H9 (cell line): ENCODE results near the gene TEX44. TPM values are rescaled to one million over a fixed set of nuclear protein-coding genes. Genes with fewer than 3 reads are reported as not detected.

ENCODE experiments used
- DNase-seq: peaks from one replicate; pipeline ENCODE4 v3.0.0-alpha.2; 2017
- H2AFZ ChIP-seq: one replicate; pipeline ENCODE4 v1.6.1; 2013; ENCODE audit warnings: mild to moderate bottlenecking, low read length, control low read depth, moderate library complexity
- H2AK5ac ChIP-seq: 2 replicates; pipeline ENCODE4 v1.6.1; 2013; ENCODE audit warnings: low read length, control low read depth, mixed read lengths; ENCODE audit not compliant: insufficient read length
- H2BK120ac ChIP-seq: one replicate; pipeline ENCODE4 v1.6.1; 2013; ENCODE audit warnings: low read depth, mild to moderate bottlenecking, low read length, control low read depth, inconsistent platforms; ENCODE audit not compliant: poor library complexity, severe bottlenecking
- H2BK12ac ChIP-seq: 2 replicates; pipeline ENCODE4 v1.6.1; 2013; ENCODE audit warnings: low read length, control low read depth, mixed read lengths, low read depth; ENCODE audit not compliant: insufficient read length
- H2BK15ac ChIP-seq: 2 replicates; pipeline ENCODE4 v1.6.1; 2013; ENCODE audit warnings: low read depth, low read length, control low read depth
- H2BK20ac ChIP-seq: one replicate; pipeline ENCODE4 v1.6.1; 2013; ENCODE audit warnings: low read depth, mild to moderate bottlenecking, low read length, control low read depth, inconsistent platforms; ENCODE audit not compliant: poor library complexity, severe bottlenecking
- H2BK5ac ChIP-seq: 2 replicates; pipeline ENCODE4 v1.6.1; 2013; ENCODE audit warnings: low read length, control low read depth, mixed read lengths; ENCODE audit not compliant: insufficient read length
- H3K14ac ChIP-seq: 2 replicates; pipeline ENCODE4 v1.6.1; 2013; ENCODE audit warnings: low read length, control low read depth; ENCODE audit not compliant: insufficient read depth
- H3K18ac ChIP-seq: 2 replicates; pipeline ENCODE4 v1.6.1; 2013; ENCODE audit warnings: low read depth, mild to moderate bottlenecking, mixed read lengths, low read length, control low read depth; ENCODE audit not compliant: insufficient read length
- H3K23ac ChIP-seq: 2 replicates; pipeline ENCODE4 v1.6.1; 2013; ENCODE audit warnings: low read length, control low read depth, mixed read lengths, low read depth; ENCODE audit not compliant: insufficient read length
- H3K23me2 ChIP-seq: 2 replicates; pipeline ENCODE4 v1.6.1; 2013; ENCODE audit warnings: low read depth, mild to moderate bottlenecking, mixed read lengths, low read length, control low read depth; ENCODE audit not compliant: insufficient read length, poor library complexity, severe bottlenecking
- H3K27ac ChIP-seq: 2 replicates; pipeline ENCODE4 v1.5.1; 2013; ENCODE audit warnings: low read length, control low read depth, mixed read lengths, low read depth; ENCODE audit not compliant: insufficient read length
- H3K27me3 ChIP-seq: 2 replicates; pipeline ENCODE4 v1.6.1; 2013; ENCODE audit warnings: low read length, control low read depth, inconsistent platforms; ENCODE audit not compliant: insufficient read depth
- H3K4ac ChIP-seq: 2 replicates; pipeline ENCODE4 v1.6.1; 2013; ENCODE audit warnings: low read depth, mild to moderate bottlenecking, control low read depth, inconsistent platforms, low read length, moderate library complexity
- H3K4me1 ChIP-seq: 2 replicates; pipeline ENCODE4 v1.6.1; 2013; ENCODE audit warnings: low read length, control low read depth, inconsistent platforms; ENCODE audit not compliant: insufficient read depth
- H3K4me2 ChIP-seq: 2 replicates; pipeline ENCODE4 v1.6.1; 2013; ENCODE audit warnings: low read length, control low read depth, mixed read lengths; ENCODE audit not compliant: insufficient read length, insufficient read depth
- H3K56ac ChIP-seq: 2 replicates; pipeline ENCODE4 v1.6.1; 2013; ENCODE audit warnings: low read depth, mild to moderate bottlenecking, mixed read lengths, low read length, control low read depth; ENCODE audit not compliant: insufficient read length
- H3K79me1 ChIP-seq: 2 replicates; pipeline ENCODE4 v1.6.1; 2013; ENCODE audit warnings: low read depth, mild to moderate bottlenecking, moderate library complexity, low read length, control low read depth, inconsistent platforms; ENCODE audit not compliant: insufficient read depth, poor library complexity, severe bottlenecking
- H3K79me2 ChIP-seq: 2 replicates; pipeline ENCODE4 v1.6.1; 2013; ENCODE audit warnings: low read length, control low read depth, inconsistent platforms; ENCODE audit not compliant: insufficient read depth
- H3K9ac ChIP-seq: 2 replicates; pipeline ENCODE4 v1.6.1; 2013; ENCODE audit warnings: low read length, control low read depth, mixed read lengths; ENCODE audit not compliant: insufficient read length; ENCODE audit errors: extremely low read depth
- H3K9me3 ChIP-seq: one replicate; pipeline ENCODE4 v1.6.1; 2013; ENCODE audit warnings: low read depth, low read length, inconsistent platforms; ENCODE audit not compliant: control insufficient read depth
- H3T11ph ChIP-seq: one replicate; pipeline ENCODE4 v1.6.1; 2013; ENCODE audit warnings: mild to moderate bottlenecking, low read length, control low read depth, inconsistent platforms
- H4K20me1 ChIP-seq: one replicate; pipeline ENCODE4 v1.6.1; 2013; ENCODE audit not compliant: control insufficient read depth, insufficient read length, insufficient read depth
- H4K5ac ChIP-seq: 2 replicates; pipeline ENCODE4 v1.6.1; 2013; ENCODE audit warnings: low read depth, mild to moderate bottlenecking, mixed read lengths, low read length, control low read depth; ENCODE audit not compliant: insufficient read length
- H4K8ac ChIP-seq: replicated peaks from 2 replicates; pipeline ENCODE4 v1.6.1; 2013; ENCODE audit warnings: low read length, control low read depth, mixed read lengths, low read depth; ENCODE audit not compliant: insufficient read length
- H4K91ac ChIP-seq: 2 replicates; pipeline ENCODE4 v1.6.1; 2013; ENCODE audit warnings: low read depth, mild to moderate bottlenecking, moderate library complexity, mixed read lengths, low read length, control low read depth; ENCODE audit not compliant: insufficient read length
- H3K27ac Mint-ChIP-seq, 3 experiments: 2 replicates in 2 of 3; 3 replicates in 1 of 3; pipeline ENCODE4 v1.8.0; 2020 to 2021; ENCODE audit warnings: mixed read lengths in 3 of 3, mild to moderate bottlenecking in 1 of 3, moderate library complexity in 1 of 3
- H3K27me3 Mint-ChIP-seq: 2 replicates; pipeline ENCODE4 v1.8.0; 2021; ENCODE audit warnings: low read depth, mild to moderate bottlenecking, moderate library complexity, mixed read lengths
- H3K36me3 Mint-ChIP-seq, 3 experiments: 2 replicates in 2 of 3; 3 replicates in 1 of 3; pipeline ENCODE4 v1.8.0; 2020 to 2021; ENCODE audit warnings: low read depth in 3 of 3, mixed read lengths in 3 of 3; ENCODE audit not compliant: insufficient read depth in 1 of 3
- H3K4me1 Mint-ChIP-seq, 2 experiments: 2 replicates each; pipeline ENCODE4 v1.8.0; 2020; ENCODE audit warnings: mixed read lengths in 2 of 2
- H3K4me3 Mint-ChIP-seq, 2 experiments: 2 replicates in 1 of 2; 3 replicates in 1 of 2; pipeline ENCODE4 v1.8.0; 2020 to 2021; ENCODE audit warnings: mild to moderate bottlenecking in 2 of 2, mixed read lengths in 2 of 2, moderate library complexity in 1 of 2
- H3K9me3 Mint-ChIP-seq, 2 experiments: 2 replicates in 1 of 2; 3 replicates in 1 of 2; pipeline ENCODE4 v1.8.0; 2020; ENCODE audit warnings: mild to moderate bottlenecking in 2 of 2, mixed read lengths in 2 of 2, moderate library complexity in 1 of 2
- WGBS: extraction: QIAGEN DNeasy Blood & Tissue Kit; methylation state at CpG from one replicate; pipeline ENCODE4 v1.1.7; 2013; ENCODE audit warnings: missing lambda C conversion rate, low lambda C conversion rate, mixed read lengths; ENCODE audit not compliant: insufficient read length; ENCODE audit errors: extremely low coverage; 5-methylcytosine and 5-hydroxymethylcytosine counted together
- total RNA-seq: library from RNA; stranded (reverse); gene quantifications from 2 replicates; pipeline ENCODE4 v1.2.1, GENCODE V29; 2021
- TF ChIP-seq, protein P1 (sequence below): fragments of 200-600 bp; sonication (generic); conservative IDR thresholded peaks from 3 replicates; pipeline ENCODE4 v1.8.0; 2021; ENCODE audit warnings: antibody characterized with exemption, mild to moderate bottlenecking

The TEX44 gene
- total RNA-seq, 1 experiment from 2014 or later, result not detected

DNA sequence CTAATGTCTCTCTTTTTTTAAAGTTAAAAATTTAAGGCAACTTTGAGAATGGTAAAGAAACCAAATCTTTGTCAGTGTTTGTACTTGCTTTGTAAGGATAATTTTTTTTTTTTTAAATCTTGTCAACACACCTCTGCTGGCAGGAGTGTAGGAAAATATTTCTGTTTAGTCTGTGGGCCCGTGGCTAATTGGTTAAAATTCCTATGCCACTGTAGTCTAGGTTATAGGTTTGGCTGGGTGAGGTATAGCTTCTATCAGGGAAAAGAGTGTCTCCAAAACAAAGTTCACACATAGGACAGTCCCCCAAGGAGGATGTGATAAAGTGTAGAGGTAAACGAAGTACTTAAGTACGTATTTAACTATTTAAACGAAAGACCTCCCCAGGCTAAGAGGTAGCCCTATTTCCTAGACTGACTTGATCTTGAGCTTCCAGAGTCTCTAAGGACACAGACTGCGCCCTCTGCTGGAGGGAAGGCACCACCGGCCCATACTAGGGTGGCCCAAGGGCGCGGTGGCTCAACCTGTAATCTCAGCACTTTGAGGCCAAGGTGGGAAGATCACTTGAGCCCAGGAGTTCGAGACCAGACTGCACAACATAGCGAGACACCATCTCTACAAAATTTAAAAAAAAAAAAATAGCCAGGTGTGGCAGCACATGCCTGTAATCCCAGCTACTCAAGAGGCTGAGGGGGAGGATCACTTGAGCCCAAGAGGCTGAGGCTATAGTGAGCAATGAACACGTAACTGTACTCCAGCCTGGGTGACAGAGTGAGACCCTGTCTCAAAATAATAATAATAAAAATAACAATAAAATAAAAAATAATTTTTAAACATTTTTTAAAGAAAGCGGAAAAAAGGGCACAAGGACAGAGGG lies 8.9 kb downstream of the TEX44 start:
- H3K27me3 ChIP-seq, result no peaks in the 10 kb centered on the region
- H2BK12ac ChIP-seq, result no peak overlapping the region
- no peaks in the 10 kb centered on the region for H3K9me3 ChIP-seq
- H3T11ph ChIP-seq, result no peak overlapping the region
- H3K4me1 ChIP-seq, result no peaks in the 10 kb centered on the region; the same call in 1 of the 2 replicates
- Mint-ChIP-seq H3K4me1 (peaks cover 32 to 46% of the 10 kb centered on the region in 2 experiments), H3K36me3 (peaks cover 0 to 1% (median 0%) of the 10 kb centered on the region in 3 experiments; a peak in 2 of 7 replicates), H3K27me3 (no peaks in the 10 kb centered on the region; the same call in none of the 2 replicates), H3K4me3 (no peak overlapping the region), H3K27ac (peak overlapping the region in 2 of 3 experiments; percentile 17 to 91; a peak in 2 of 7 replicates), H3K9me3 (no peaks in the 10 kb centered on the region)
- H3K14ac ChIP-seq, result no peak overlapping the region
- H4K8ac ChIP-seq, result no peak overlapping the region
- H4K91ac ChIP-seq, result no peak overlapping the region
- WGBS, result no CpG with 5 or more reads among the region's 12 CpGs
- H2BK120ac ChIP-seq, result no peak overlapping the region
- H3K9ac ChIP-seq, result no peak overlapping the region
- no peaks in the 10 kb centered on the region for H3K23me2 ChIP-seq
- no peak overlapping the region for H3K4ac ChIP-seq
- no peak overlapping the region for H2BK5ac ChIP-seq
- H3K79me2 ChIP-seq, result no peaks in the 10 kb centered on the region
- H2AFZ ChIP-seq, result no peak overlapping the region
- no peak overlapping the region for H2BK20ac ChIP-seq
- no peak overlapping the region for H2AK5ac ChIP-seq
- TF ChIP-seq, protein P1, sequence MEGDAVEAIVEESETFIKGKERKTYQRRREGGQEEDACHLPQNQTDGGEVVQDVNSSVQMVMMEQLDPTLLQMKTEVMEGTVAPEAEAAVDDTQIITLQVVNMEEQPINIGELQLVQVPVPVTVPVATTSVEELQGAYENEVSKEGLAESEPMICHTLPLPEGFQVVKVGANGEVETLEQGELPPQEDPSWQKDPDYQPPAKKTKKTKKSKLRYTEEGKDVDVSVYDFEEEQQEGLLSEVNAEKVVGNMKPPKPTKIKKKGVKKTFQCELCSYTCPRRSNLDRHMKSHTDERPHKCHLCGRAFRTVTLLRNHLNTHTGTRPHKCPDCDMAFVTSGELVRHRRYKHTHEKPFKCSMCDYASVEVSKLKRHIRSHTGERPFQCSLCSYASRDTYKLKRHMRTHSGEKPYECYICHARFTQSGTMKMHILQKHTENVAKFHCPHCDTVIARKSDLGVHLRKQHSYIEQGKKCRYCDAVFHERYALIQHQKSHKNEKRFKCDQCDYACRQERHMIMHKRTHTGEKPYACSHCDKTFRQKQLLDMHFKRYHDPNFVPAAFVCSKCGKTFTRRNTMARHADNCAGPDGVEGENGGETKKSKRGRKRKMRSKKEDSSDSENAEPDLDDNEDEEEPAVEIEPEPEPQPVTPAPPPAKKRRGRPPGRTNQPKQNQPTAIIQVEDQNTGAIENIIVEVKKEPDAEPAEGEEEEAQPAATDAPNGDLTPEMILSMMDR, result peak; percentile 95
- no peak overlapping the region for H4K5ac ChIP-seq
- no peaks in the 10 kb centered on the region for H3K79me1 ChIP-seq
- peak; percentile 92 for DNase-seq
- H4K20me1 ChIP-seq, result peaks cover 4% of the 10 kb centered on the region
- no peak overlapping the region for H3K18ac ChIP-seq
- H3K56ac ChIP-seq, result no peak overlapping the region
- no peak overlapping the region for H3K27ac ChIP-seq
- no peak overlapping the region for H3K23ac ChIP-seq
- H3K4me2 ChIP-seq, result no peak overlapping the region
- H2BK15ac ChIP-seq, result no peak overlapping the region
